NCI-H1092 treated with DMSO at 0.1 percent for 48 hours (cell line): ENCODE measurements around the gene TPRX2.
"Not testable (repeated sequence)": the region's sequence is repeated elsewhere in the genome, so short reads cannot be mapped to it uniquely, and the experiment has no call there.

ENCODE experiments used
- DNase-seq: peaks from one replicate; lab custom pipeline; 2025; lab: John Stamatoyannopoulos, UW

The TPRX2 gene

GRCh38 chr19:47861630-47862029 lies 2.6 kb downstream of the TPRX2 start:
- no peak for DNase-seq

DNA sequence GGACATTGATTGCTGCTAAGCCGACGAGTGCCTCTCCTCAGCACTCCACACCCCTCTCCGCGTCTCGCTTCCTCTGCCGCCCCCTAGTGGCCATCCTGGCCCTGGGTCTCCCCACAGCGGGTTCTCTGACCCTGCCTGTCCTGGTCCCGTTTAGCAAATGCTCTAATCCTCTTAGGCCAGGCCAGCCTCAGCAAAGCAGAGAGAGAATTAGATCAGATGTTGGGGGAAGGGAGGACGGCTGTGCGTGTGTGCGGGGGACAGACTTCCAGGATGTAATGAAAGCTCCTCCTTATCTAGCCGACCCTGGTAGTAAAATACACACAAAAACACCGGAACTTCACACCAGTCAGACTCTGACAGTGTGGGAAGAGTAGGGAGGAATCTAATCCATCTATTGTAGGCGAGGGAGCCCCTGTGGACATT lies 4.5 kb downstream of the TPRX2 start:
- DNase-seq, result peak; percentile 27

DNA sequence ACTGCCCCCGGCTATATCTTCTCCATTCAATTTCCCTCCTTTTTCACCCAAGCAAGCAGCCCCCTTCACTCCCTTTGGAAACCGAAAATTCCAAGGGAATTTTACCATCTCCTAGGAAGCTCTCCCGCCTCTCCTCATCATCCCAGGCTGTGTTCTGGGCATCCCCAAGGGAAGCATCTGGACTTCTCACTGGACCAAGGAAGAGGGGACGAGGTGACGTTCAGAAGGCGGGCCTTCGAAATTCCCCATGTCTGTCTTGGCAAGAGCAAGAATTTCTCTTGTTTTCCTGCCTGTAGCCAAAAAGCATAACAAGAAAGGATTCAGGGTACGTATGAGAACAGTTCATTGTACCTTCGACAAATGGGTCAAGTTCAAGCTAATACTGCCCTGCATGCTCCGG lies 6.1 kb downstream of the TPRX2 start:
- DNase-seq, result no peak

DNA sequence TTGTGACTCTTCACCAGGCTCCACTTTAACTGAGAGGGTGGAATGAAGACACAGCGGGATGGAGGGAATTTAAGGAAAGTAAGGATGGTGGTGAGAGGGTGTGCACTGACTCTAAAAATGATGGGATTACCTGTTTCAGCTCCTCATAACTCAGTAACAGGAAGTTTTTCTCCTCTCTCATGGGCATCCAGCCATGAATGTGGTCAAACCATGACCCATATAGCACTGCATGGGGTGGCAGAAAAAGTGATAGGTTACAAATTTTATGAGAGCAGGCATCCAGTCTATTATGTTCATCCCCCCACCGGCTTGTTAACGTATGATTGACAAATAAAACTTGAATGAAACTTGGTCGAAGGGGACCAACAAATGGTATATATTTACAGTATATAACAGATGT lies 19.9 kb downstream of the TPRX2 start:
- DNase-seq, result no peak

- DNase-seq, result not testable (repeated sequence)
Measured at GRCh38 chr19:47879385-47879784, 20.4 kb downstream of the TPRX2 start.

DNA sequence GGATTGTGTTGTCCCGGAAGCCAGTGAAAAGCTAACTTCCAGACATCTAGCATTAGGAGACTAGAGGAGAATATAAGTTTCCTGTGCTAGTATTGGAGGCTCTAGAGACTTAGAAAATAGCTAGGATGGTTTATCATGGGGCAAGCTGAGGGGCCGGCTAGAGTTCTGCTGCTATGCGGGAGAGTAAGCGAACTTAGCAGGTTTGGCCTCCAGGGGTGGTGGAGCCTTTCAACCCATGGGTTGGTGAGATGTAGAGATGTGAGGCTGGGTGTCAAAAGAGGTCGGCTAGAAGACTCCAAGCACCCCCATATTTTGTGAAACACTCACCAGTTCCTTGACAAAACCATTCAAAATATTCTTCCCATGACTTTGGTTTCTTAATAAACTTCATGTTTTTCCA lies 22.7 kb downstream of the TPRX2 start:
- no peak for DNase-seq

- no peak for DNase-seq
Measured at GRCh38 chr19:47882890-47883289, 23.9 kb downstream of the TPRX2 start.

GRCh38 chr19:47885067-47885463 lies 26.0 kb downstream of the TPRX2 start:
- no peak for DNase-seq

DNA sequence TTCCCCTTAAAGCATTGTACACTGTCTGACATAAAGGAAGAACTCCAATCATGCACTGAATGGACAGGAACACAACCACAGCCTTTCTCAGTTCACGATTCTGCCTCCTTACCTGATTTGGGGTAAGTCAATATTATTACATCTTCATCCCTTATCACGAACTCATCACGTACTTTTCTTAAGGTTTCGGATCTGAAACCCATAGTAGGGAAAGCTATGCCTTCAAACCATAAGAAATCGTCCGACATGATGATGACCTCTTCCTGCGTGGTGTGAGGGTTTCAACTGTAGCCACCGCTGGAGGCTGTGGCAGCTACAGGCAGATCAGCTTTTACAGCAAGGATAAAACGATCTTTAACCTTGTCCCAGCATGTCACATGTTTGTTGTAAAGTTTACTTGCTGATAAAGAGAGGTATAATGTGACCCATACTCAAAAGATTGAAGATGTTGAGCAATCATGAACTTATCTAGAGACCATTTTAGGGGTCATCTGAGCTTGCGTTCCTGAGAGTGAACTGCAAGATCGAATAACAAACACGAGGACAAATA lies 27.1 kb downstream of the TPRX2 start, which contains the start of gene SULT2A1:
Gene SULT2A1, minus strand, starts transcription at position 306 of the 550 bp plus-strand sequence. Its CDS starts 58 bp downstream, at position 248.
- no peak for DNase-seq

DNA sequence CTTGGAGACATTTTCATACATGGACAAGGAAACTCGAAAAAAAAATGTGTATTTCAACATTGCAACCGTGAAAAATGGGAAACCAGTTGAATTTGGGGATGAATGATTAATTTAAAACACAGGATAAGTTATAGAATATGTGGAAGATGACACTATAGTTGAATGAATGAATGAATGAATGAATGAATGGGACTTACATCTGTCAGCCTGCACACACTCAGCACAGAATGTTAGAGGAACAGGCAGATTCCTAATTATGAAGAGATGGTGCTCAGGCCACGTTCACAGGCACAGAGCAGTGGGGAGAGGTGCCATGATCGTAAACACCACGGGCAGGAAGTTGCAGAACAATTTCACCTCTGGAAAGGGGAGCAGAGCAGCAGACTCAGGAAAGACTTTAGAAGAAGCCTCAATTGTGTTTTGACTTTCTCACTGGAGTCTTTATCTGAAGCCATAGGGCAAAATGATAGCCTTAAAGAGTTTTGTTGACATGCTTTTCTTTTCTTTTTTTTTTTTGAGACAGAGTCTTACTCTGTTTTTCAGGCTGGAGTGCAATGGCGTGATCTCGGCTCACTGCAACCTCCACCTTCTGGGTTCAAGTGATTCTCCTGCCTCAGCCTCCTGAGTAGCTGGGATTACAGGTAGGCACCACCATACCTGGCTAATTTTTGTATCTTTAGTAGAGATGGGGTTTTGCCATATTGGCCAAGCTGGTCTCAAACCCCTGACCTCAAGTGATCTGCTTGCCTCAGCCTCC lies 32.0 kb downstream of the TPRX2 start:
- no peak for DNase-seq

GRCh38 chr19:47891622-47891922 lies 32.5 kb downstream of the TPRX2 start:
- DNase-seq, result no peak

DNA sequence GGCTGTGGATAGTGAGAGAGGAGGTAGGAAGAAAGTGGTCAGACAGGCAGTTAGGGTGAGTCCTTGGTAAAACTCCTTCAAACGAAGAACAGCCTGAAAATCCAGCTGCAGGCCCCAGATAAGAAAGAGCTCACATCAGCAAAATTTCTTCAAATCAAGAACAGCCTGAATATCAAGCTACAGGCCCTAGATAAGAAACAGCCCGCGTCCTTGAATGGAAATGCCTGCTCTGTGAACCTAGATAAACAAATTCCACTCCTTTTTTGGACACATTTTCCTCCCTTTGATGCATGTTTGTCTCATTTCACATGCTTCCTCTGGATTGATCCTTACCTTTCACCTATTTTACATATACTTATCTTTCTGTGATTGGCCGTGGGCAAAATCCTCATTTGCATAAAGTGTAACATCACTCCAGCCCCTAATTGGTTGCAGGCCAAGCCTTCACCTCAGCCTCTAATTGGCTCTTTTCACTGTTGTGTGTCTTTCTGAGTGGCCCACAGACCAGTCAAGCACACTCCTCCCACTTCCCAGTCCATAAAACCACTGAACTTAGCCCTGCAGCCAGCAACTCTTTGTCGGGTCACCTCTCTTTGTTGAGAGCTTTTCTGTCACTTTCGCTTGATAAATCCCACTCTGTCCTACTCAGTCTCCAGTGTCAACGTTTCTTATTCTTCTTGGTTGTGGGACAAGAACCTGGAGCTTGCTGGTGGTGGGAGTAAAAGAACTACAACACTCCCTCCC lies 33.1 kb downstream of the TPRX2 start:
- no peak for DNase-seq

GRCh38 chr19:47895165-47895782 lies 36.2 kb downstream of the TPRX2 start:
- DNase-seq, result no peak

- DNase-seq, result no peak
Measured at GRCh38 chr19:47896019-47896418, 37.0 kb downstream of the TPRX2 start.

DNA sequence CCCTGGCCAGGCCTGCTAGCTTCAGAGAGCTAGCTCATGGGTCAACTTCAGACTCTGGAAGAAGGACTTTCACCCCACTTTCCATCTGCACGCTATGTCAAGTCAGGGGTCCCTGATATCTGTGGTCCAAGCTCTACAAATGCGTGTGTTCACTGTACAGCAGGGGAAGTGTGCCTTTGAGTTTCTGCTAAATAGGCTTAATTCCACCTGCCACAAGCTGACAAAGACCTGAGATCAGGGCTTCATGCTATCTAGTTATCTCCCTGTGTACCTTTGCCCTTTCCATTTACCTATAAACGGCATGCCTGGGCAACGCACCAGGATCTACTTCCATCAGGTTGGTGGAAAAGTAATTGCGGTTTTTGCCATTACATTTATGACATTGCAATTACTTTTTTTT lies 37.7 kb downstream of the TPRX2 start:
- DNase-seq, result no peak

DNA sequence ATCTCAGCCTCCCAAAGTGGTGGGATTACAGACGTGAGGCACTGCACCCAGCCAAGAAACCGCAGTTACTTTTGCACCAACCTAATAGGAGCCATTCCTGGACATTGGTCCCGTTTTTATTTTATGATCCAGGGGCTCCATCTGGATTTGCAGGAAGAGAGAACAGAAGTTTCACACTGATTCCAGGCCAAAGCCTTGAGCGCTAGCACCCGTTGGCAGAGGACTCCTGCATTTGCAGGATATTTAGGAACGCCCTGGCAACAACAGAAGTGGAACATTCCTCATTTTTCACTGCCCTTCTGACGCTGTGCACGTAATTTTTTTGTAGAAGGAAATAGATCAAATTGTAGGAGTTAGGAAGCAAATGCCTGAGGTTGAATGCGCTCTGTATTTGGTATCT lies 38.8 kb downstream of the TPRX2 start:
- no peak for DNase-seq

DNA sequence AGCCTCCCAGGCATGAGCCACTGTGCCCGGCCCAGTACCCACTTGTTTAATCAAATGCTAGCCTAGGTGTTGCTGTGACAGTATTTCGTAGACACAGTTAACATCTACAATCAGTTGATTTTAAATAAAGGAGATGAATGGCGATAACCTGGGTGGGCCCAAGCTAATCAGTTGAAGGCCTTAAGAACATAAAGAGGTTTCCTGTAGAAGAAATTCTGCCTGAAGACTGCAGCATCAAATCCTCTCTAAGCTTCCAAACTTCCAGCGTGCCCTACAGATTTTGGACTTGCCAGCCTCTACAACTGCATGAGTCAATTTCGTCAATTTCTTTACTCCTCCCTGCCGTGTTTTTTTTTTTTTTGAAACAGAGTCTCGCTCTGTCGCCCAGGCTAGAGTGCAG lies 40.3 kb downstream of the TPRX2 start:
- DNase-seq, result no peak

DNA sequence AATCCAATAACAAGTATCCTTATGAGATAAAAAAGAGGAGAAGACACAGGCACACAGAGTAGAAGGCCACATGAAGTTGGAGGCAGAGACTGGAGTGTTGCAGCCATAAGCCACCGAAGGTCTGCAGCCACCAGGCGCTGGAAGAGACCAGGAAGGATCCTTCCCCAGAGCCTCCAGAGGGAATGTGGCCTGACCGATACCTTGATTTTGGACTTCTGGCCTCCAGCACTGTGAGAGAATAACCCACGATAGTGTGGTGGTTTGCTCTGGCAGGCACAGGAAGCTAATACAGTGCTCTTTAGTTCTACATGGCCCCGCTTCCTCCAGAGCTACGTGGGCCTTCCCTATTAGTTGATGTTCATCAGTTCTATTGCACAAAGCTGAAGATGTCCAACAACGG lies 42.3 kb downstream of the TPRX2 start:
- DNase-seq, result no peak

DNA sequence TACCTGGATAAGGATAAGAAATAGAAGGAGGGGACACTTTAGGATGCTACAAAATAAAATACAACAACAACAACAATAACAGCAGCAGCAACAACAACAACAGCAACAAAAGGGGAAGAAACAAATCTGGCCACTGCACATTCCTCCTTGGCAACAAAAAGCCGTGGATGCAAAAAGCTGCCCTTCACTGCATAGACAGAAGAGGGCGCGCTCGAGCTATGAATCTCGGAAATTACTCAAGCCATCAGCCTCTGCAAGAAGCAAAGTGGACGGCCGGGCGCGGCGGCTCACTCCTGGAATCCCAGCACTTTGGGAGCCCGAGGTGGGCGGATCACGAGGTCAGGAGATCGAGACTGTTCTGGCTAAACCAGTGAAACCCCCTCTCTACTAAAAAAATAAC lies 50.3 kb downstream of the TPRX2 start:
- not testable (repeated sequence) for DNase-seq

DNA sequence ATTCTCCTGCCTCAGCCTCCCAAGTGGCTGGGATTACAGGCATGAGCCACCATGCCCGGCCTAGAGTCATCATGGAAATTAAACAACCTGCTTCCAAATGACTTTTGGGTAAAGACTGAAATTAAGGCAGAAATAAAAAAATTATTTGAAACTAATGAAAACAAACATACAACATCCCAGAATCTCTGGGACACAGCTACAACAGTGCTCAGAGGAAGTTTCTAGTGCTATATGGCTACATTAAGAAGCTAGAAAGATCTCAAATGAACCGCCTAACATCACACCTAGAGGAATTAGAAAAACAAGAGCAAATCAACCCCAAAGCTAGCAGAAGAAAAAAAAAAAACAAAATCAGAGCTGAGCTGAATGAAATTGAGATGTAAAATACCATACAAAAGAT lies 51.2 kb downstream of the TPRX2 start:
- DNase-seq, result not testable (repeated sequence)
